Dendritic cell treated with granulocyte-macrophage colony-stimulating factor and Interleukin-4, amounts not matched to agents 40 ng/mL and 50 ng/mL, for 4 days (primary cell): Measurements from ENCODE around the gene ATF2.
"Not testable (repeated sequence)": the region's sequence is repeated elsewhere in the genome, so short reads cannot be mapped to it uniquely, and the experiment has no call there.

Source experiments
- H3K27ac Mint-ChIP-seq: one replicate; pipeline ENCODE4 v1.8.0; 2022; ENCODE audit warnings: mild to moderate bottlenecking, mixed read lengths
- H3K27me3 Mint-ChIP-seq: one replicate; pipeline ENCODE4 v1.8.0; 2022; ENCODE audit warnings: mild to moderate bottlenecking, mixed read lengths
- H3K36me3 Mint-ChIP-seq: one replicate; pipeline ENCODE4 v1.8.0; 2022; ENCODE audit warnings: low read depth, mixed read lengths
- H3K4me1 Mint-ChIP-seq: one replicate; pipeline ENCODE4 v1.8.0; 2022; ENCODE audit warnings: low read depth, mixed read lengths
- H3K4me3 Mint-ChIP-seq: one replicate; pipeline ENCODE4 v1.8.0; 2022; ENCODE audit warnings: mild to moderate bottlenecking, moderate library complexity, mixed read lengths
- H3K9me3 Mint-ChIP-seq: one replicate; pipeline ENCODE4 v1.8.0; 2022; ENCODE audit warnings: mixed read lengths
- intact Hi-C: fragments of 100-400 bp; cut with micrococcal nuclease; formaldehyde crosslinking; loops from one replicate; pipeline ENCODE4 v1.15.0; 2022

Gene ATF2

DNA sequence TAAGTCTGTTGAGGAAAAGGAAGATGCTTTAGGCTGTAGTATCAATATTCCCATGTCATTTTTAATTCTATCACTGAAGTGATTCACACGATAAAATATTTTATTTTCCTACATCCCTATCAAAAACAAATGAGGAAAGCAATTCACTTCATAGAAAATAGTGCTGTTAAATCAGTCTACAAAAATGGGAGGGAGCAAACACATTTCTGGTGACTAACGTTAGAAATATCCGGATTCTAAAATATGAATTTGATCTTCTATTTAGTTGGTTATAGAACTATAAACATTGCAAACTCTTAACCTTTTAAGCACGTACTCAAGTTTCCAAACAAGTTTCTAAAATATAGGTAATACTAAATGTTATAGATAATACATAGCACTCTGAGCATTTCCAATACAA is 20.8 kb downstream of the ATF2 start:
- Mint-ChIP-seq H3K4me3 (no peak overlapping the region), H3K27me3 (no peaks in the 10 kb centered on the region), H3K4me1 (peaks cover 20% of the 10 kb centered on the region), H3K9me3 (no peaks in the 10 kb centered on the region), H3K27ac (no peak overlapping the region), H3K36me3 (peaks cover 23% of the 10 kb centered on the region)
- intact Hi-C loops: no loop called here

DNA sequence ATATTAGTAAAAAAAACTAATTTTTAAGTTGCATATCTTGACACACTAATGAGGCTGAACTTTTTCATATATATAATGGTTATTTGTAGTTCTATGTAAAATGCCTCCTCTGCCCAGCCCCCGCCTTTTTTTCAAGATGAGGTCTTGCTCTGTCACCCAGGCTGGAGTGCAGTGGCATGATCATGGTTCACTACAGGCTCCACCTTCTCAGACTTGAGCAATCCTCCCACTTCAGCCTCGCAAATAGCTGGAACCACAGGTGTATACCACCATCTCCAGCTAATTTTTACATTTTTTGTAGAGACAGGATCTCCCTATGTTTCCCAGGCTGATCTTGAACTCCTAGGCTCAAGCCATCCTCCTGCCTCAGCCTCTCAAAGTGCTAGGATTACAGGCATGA is 24.3 kb downstream of the ATF2 start:
- Mint-ChIP-seq H3K4me3 (no peak overlapping the region), H3K27ac (no peak overlapping the region), H3K36me3 (peaks cover 31% of the 10 kb centered on the region), H3K9me3 (no peaks in the 10 kb centered on the region), H3K4me1 (peaks cover 20% of the 10 kb centered on the region), H3K27me3 (no peaks in the 10 kb centered on the region)
- intact Hi-C loops: no loop called here

DNA sequence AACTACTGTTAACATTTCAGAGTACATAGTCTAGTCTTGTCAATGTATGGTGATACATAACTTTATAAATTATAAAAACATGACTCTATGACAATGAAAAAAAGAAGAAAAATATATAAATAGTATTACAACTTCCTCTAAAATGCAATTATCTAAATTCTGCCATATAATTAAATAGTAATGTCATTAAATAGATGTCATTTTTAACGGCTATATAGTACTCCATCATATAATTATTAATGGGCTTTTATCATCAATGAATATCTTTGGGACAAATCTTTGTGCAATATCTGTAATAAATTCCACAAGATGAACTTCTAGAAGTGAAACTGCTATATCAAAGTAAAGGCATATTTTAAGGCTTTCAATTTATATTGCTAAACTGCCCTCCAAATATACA is 24.8 kb downstream of the ATF2 start:
- H3K27ac Mint-ChIP-seq: no peak overlapping the region
- intact Hi-C loops: no loop called here
- H3K27me3 Mint-ChIP-seq: no peaks in the 10 kb centered on the region
- H3K4me1 Mint-ChIP-seq: peaks cover 24% of the 10 kb centered on the region
- H3K4me3 Mint-ChIP-seq: no peak overlapping the region
- H3K9me3 Mint-ChIP-seq: no peaks in the 10 kb centered on the region
- H3K36me3 Mint-ChIP-seq: peaks cover 32% of the 10 kb centered on the region

DNA sequence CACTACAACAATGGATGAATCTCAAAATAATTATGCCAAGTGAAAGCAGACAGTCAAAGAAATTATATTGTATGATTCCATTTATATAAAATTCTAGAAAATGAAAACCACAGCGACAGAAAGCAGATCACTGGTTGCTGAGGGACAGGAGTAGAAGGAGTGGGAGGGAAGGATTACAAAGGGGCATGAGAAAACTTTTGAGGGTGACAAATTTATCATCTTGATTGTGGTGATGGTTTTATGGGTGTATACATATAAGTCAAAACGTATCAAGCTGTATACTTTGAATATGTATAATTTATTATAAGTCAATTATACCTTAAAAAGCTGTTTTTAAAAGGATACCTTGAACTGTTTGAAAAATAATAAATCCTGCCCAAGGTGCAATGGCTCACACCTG is 27.7 kb downstream of the ATF2 start:
- H3K4me3 Mint-ChIP-seq: no peak overlapping the region
- no peaks in the 10 kb centered on the region for H3K27me3 Mint-ChIP-seq
- H3K36me3 Mint-ChIP-seq: peaks cover 47% of the 10 kb centered on the region
- no peaks in the 10 kb centered on the region for H3K9me3 Mint-ChIP-seq
- peaks cover 24% of the 10 kb centered on the region for H3K4me1 Mint-ChIP-seq
- intact Hi-C loops: no loop called here
- no peak overlapping the region for H3K27ac Mint-ChIP-seq

DNA sequence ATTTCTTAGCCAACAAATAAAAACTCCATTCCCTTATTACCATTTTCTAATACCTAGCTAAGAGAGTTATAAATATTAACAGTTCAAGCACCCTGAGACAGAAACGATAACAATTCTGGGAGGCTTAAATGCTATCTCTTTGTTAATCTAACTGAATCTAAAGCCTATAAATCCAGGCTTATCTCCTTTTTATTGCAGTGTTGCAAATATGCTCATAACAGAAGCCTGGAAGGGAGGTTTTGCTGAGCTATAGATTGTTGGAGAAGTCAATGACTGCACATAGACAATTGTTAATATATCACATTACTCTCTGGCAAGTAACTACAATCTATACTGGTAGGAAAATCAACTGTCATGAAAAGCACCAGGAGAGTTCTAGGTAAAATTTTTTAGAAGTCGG is 30.2 kb downstream of the ATF2 start:
- intact Hi-C loops: no loop called here
- Mint-ChIP-seq H3K9me3 (no peaks in the 10 kb centered on the region), H3K36me3 (peaks cover 62% of the 10 kb centered on the region), H3K27me3 (no peaks in the 10 kb centered on the region), H3K27ac (no peak overlapping the region), H3K4me1 (peaks cover 18% of the 10 kb centered on the region), H3K4me3 (no peak overlapping the region)

DNA sequence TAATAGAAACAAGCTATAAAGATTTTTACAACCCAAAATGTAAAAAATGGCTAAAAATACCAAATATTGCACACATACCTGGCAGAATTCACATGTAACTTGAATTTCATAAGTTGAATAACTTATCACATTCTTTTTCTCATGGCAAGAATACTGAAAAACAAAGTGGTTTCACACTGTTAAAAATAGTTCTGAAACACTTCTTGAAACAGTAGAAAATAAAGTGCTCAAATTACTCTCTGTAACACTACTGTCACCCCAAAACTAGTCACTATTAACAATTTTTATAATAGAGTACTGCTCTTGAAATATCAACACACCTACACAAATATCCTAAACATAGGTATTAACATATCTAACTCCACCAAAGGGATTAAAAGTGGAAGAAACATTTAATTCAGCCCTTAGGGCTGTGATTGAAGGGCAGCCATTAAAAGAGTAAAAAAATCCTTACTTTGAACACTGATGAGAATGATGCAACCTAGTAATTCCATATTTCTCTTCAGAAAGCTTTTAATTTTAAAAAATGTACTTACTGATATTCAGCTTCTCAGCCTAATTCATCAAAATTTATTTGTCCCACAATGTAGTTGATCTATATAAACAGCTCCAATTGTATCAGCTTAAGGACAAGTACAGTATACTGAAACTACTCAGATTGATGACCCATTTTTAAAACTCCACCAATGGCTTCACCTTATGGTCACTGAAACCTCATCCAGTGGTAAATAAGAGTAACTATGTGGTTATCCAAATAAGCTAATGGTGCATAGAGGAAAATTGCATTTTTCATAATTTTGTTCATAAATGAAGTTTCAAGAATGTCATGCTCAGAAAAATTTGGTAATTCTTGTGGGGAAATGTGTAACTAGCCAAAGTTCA is 31.4 kb downstream of the ATF2 start:
- no peak overlapping the region for H3K27ac Mint-ChIP-seq
- H3K9me3 Mint-ChIP-seq: no peaks in the 10 kb centered on the region
- peaks cover 6% of the 10 kb centered on the region for H3K4me1 Mint-ChIP-seq
- H3K4me3 Mint-ChIP-seq: no peak overlapping the region
- intact Hi-C loops: no loop called here
- no peaks in the 10 kb centered on the region for H3K27me3 Mint-ChIP-seq
- H3K36me3 Mint-ChIP-seq: peaks cover 62% of the 10 kb centered on the region

DNA sequence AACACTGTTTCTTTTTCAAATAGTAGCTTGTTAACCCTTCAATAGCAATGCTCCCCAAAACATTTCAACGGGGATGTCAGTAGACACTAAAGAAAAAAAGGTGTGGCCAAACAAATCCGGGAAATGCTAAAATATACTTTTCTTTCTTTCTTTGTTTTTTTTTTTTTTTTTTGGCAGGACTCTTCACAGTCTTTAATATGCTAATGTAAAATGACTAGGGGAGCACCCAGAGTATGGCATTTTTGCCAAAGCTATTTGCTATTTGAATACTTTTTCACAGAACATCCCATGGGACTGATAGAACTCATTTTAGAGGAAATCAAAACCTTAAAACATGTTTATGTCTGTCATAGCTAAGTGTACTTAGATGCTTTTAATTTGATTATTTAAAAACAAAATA is 32.1 kb downstream of the ATF2 start:
- H3K4me3 Mint-ChIP-seq: no peak overlapping the region
- H3K4me1 Mint-ChIP-seq: peaks cover 5% of the 10 kb centered on the region
- peaks cover 54% of the 10 kb centered on the region for H3K36me3 Mint-ChIP-seq
- intact Hi-C loops: no loop called here
- no peaks in the 10 kb centered on the region for H3K27me3 Mint-ChIP-seq
- no peaks in the 10 kb centered on the region for H3K9me3 Mint-ChIP-seq
- no peak overlapping the region for H3K27ac Mint-ChIP-seq

DNA sequence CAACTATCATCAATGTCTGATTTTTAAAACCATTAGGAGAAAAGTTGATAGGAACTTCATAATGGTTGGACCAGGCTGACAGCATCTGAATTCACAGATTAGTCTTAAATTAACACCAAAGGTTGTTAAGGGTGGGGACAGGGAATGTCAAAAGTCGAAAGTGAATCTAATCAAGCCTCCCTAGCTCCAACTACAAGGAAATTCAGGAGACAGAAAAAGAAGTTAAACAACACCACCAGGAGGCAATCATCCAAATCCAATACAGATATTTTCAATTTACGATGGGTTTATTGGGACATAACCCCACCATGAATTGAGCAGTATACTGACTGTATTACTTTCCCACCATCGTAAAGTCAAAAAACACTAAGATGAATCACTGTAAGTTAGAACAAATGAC is 32.8 kb downstream of the ATF2 start:
- Mint-ChIP-seq H3K27ac (no peak overlapping the region), H3K36me3 (peaks cover 51% of the 10 kb centered on the region), H3K9me3 (no peaks in the 10 kb centered on the region), H3K27me3 (no peaks in the 10 kb centered on the region), H3K4me1 (peaks cover 5% of the 10 kb centered on the region), H3K4me3 (no peak overlapping the region)
- intact Hi-C loops: no loop called here

DNA sequence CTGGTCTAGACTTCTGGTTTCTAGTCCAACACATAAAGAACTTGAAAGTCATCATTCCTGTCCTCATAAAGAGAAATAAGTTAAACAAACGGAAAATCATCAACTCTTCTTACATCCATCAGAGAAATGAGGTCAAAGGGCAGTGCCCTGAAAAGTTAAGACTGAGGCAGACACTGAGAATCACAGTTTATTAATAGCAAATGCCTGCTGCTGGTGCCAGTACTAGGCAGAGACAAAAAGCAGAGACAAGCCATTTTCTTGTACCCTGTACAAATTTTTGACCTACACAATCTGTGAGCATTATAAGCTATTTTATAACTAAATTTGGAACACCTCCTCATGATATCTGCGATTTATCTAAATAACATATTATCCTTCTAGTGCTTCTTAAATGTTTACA is 36.8 kb downstream of the ATF2 start:
- no peak overlapping the region for H3K27ac Mint-ChIP-seq
- H3K9me3 Mint-ChIP-seq: no peaks in the 10 kb centered on the region
- intact Hi-C loops: no loop called here
- H3K27me3 Mint-ChIP-seq: no peaks in the 10 kb centered on the region
- no peaks in the 10 kb centered on the region for H3K4me1 Mint-ChIP-seq
- no peak overlapping the region for H3K4me3 Mint-ChIP-seq
- H3K36me3 Mint-ChIP-seq: peaks cover 61% of the 10 kb centered on the region

DNA sequence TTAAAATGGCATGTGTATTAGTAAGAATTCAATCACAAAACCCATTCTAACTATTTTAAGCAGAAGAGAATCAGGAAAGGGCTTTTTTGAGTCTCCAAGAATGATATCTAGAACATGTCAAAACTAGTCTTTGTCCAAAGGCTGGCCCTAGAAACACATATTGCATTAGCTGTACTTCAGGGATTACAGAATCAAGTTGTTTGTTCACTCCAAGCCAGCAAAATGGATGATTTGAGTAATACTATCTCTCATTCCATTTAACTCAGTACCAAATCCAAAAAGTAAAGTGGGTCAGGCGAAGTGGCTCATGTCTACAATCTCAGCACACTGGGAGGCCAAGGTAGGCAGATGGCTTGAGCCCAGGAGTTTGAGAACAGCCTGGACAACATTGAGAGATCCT is 41.3 kb downstream of the ATF2 start:
- intact Hi-C loops: no loop called here
- H3K27ac Mint-ChIP-seq: no peak overlapping the region
- no peaks in the 10 kb centered on the region for H3K4me1 Mint-ChIP-seq
- H3K4me3 Mint-ChIP-seq: no peak overlapping the region
- H3K27me3 Mint-ChIP-seq: no peaks in the 10 kb centered on the region
- peaks cover 45% of the 10 kb centered on the region for H3K36me3 Mint-ChIP-seq
- no peaks in the 10 kb centered on the region for H3K9me3 Mint-ChIP-seq

DNA sequence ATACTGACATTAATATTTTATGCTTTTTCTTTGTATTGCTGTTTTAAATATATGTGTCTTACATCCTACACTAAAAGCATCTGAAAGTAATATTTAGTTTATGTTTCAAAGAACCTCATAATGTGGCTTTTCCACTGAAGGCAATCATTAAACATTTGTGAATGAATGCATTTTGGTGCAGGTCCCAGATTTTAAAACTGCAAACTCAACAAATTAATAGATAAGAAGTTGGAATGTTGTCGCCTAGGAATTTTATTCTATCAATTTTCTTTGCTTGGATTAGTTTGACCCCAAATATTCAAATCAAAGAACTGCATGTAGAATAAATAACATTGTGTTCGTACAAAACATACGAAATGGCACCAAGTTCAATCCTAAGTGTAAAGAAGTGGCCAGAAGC is 44.7 kb downstream of the ATF2 start:
- Mint-ChIP-seq H3K27ac (no peak overlapping the region), H3K4me3 (no peak overlapping the region), H3K9me3 (no peaks in the 10 kb centered on the region), H3K27me3 (no peaks in the 10 kb centered on the region), H3K36me3 (peaks cover 40% of the 10 kb centered on the region), H3K4me1 (no peaks in the 10 kb centered on the region)
- intact Hi-C loops: no loop called here

DNA sequence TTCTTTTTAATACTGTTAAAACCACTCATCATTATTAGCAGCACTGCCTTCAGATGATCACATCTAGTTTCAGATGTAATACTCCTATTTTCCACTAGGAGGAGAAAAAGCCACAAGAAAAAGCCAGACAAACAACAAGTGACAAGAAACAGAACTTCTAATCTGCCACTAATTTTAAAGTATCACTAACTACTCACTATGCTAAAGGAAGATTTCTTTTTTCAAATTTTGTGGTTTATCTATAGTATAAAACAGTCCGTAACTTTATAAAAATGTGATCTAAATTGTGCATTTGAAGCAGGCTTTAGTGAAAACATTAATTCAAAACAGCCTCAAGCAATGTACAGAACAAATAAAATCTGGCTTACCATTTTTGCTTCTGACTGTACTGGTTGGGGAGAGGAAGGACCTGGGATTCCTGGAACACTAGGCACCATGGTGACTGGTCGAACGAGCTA is 56.8 kb downstream of the ATF2 start:
- no peak overlapping the region for H3K4me3 Mint-ChIP-seq
- H3K27me3 Mint-ChIP-seq: no peaks in the 10 kb centered on the region
- no peaks in the 10 kb centered on the region for H3K4me1 Mint-ChIP-seq
- H3K9me3 Mint-ChIP-seq: no peaks in the 10 kb centered on the region
- H3K27ac Mint-ChIP-seq: no peak overlapping the region
- intact Hi-C loops: loop anchor here (2.0 kb wide), 1 partner anchor 172 kb away; no protein-coding TSS in a partner anchor
- H3K36me3 Mint-ChIP-seq: peaks cover 87% of the 10 kb centered on the region

DNA sequence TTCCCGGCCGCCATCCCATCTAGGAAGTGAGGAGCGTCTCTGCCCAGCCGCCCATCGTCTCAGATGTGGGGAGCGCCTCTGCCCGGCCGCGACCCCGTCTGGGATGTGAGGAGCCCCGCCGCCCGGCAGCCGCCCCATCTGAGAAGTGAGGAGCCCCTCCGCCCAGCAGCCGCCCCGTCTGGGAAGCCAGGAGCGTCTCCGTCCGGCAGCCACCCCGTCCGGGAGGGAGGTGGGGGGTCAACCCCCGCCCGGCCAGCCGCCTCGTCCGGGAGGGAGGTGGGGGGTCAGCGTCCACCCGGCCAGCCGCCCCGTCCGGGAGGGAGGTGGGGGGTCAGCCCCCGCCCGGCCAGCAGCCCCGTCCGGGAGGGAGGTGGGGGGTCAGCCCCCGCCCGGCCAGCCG is 59.9 kb downstream of the ATF2 start:
- H3K27ac Mint-ChIP-seq, H3K9me3 Mint-ChIP-seq, H3K4me3 Mint-ChIP-seq, H3K4me1 Mint-ChIP-seq, H3K27me3 Mint-ChIP-seq, intact Hi-C loops: not testable (repeated sequence)
- peaks cover 82% of the 10 kb centered on the region for H3K36me3 Mint-ChIP-seq

DNA sequence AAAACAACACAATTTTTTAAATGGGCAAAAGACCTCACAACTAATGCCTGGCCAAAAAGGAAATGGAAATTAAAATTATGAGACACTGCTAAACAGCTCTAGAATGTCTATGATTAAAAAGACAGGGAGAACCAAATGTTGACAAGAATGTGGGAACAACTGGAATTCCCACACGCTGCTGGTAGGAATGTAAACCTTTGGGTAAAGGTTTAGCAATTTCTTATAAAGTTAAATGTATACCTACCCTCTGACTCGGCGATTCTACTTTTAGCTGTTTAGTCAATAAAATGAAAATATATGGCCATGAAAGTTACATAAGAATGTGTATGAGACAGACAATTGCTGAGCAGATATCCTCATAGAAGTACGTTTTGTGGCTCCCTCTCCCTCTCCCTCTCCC is 60.9 kb downstream of the ATF2 start:
- Mint-ChIP-seq H3K27ac (no peak overlapping the region), H3K27me3 (no peaks in the 10 kb centered on the region), H3K4me1 (no peaks in the 10 kb centered on the region), H3K9me3 (no peaks in the 10 kb centered on the region), H3K36me3 (peaks cover 82% of the 10 kb centered on the region), H3K4me3 (no peak overlapping the region)
- intact Hi-C loops: no loop called here

DNA sequence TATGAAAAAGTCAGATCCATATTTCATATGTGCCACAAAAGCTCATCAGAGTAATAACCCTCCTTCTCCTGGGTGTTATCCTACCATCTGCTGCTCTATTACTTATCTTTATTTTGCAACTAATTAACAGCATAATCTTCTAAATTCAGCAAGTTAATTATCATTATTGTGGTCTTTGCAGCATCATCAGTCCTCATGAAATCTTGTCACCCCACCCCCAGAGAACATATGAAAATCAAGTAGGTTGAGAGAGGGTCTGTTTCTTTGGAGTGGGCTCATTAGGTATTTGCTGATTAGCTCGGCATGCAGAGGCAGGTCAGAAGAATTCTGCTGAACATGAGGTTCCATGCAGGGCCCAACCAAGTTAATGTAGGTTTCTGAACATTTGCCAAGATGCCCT is 64.8 kb downstream of the ATF2 start:
- H3K27ac Mint-ChIP-seq: no peak overlapping the region
- H3K36me3 Mint-ChIP-seq: peaks cover 75% of the 10 kb centered on the region
- intact Hi-C loops: no loop called here
- H3K27me3 Mint-ChIP-seq: no peaks in the 10 kb centered on the region
- H3K4me3 Mint-ChIP-seq: no peak overlapping the region
- no peaks in the 10 kb centered on the region for H3K4me1 Mint-ChIP-seq
- H3K9me3 Mint-ChIP-seq: no peaks in the 10 kb centered on the region
